Mononuclear cell (primary cell): ENCODE measurements around the gene MYO5A. TPM values are rescaled to one million over a fixed set of nuclear protein-coding genes. Genes with fewer than 3 reads are reported as not detected.

Source experiments
- H3K27me3 ChIP-seq: 2 replicates; pipeline ENCODE4 v1.6.0; 2011; ENCODE audit warnings: low read length, control low read depth; ENCODE audit not compliant: insufficient read depth
- H3K4me1 ChIP-seq: 2 replicates; pipeline ENCODE4 v1.5.1; 2011; ENCODE audit warnings: mild to moderate bottlenecking, low read length, control low read depth; ENCODE audit not compliant: insufficient read depth
- H3K4me3 ChIP-seq: 2 replicates; pipeline ENCODE4 v1.5.1; 2011; ENCODE audit warnings: mild to moderate bottlenecking, low read length, moderate library complexity
- H3K9me3 ChIP-seq: 2 replicates; pipeline ENCODE4 v1.5.1; 2011; ENCODE audit warnings: low read depth, mild to moderate bottlenecking, control low read depth, low read length
- total RNA-seq: library from RNA; depleted of rRNA; stranded (reverse); fragments of >200 nt; gene quantifications from one replicate; pipeline ENCODE4 v1.2.3, GENCODE V29; 2012

The MYO5A gene
- total RNA-seq, 1 donor = 69.7 TPM

- H3K27me3 ChIP-seq = no peaks in the 10 kb centered on the region
Measured at GRCh38 chr15:52276256-52276770, 252.4 kb downstream of the MYO5A start.

GRCh38 chr15:52263563-52264282 lies 265.0 kb downstream of the MYO5A start:
- Histone ChIP-seq H3K9me3 (no peaks in the 10 kb centered on the region), H3K27me3 (no peaks in the 10 kb centered on the region), H3K4me1 (peaks cover 19% of the 10 kb centered on the region), H3K4me3 (no peak overlapping the region)

More at GRCh38 chr15:52276256-52276770, 252.4 kb downstream of the MYO5A start:
- no peak overlapping the region for H3K4me3 ChIP-seq
- H3K4me1 ChIP-seq = no peaks in the 10 kb centered on the region
- H3K9me3 ChIP-seq = no peaks in the 10 kb centered on the region

- H3K9me3 ChIP-seq = no peaks in the 10 kb centered on the region
- no peaks in the 10 kb centered on the region for H3K27me3 ChIP-seq
- no peak overlapping the region for H3K4me3 ChIP-seq
- H3K4me1 ChIP-seq = peaks cover 19% of the 10 kb centered on the region
Measured at GRCh38 chr15:52262364-52262763, 266.3 kb downstream of the MYO5A start.

- Histone ChIP-seq H3K9me3 (no peaks in the 10 kb centered on the region), H3K4me3 (no peak overlapping the region), H3K27me3 (no peaks in the 10 kb centered on the region), H3K4me1 (peaks cover 19% of the 10 kb centered on the region)
Measured at GRCh38 chr15:52261498-52262242, 267.0 kb downstream of the MYO5A start.

GRCh38 chr15:52261026-52261425 lies 267.7 kb downstream of the MYO5A start:
- H3K4me1 ChIP-seq = peaks cover 24% of the 10 kb centered on the region
- H3K4me3 ChIP-seq = no peak overlapping the region
- no peaks in the 10 kb centered on the region for H3K27me3 ChIP-seq

GRCh38 chr15:52259503-52259902 lies 269.2 kb downstream of the MYO5A start:
- Histone ChIP-seq H3K4me1 (peaks cover 27% of the 10 kb centered on the region), H3K27me3 (no peaks in the 10 kb centered on the region), H3K4me3 (no peak overlapping the region), H3K9me3 (no peaks in the 10 kb centered on the region)

More at GRCh38 chr15:52261026-52261425, 267.7 kb downstream of the MYO5A start:
- H3K9me3 ChIP-seq = no peaks in the 10 kb centered on the region

- Histone ChIP-seq H3K9me3 (no peaks in the 10 kb centered on the region), H3K27me3 (no peaks in the 10 kb centered on the region), H3K4me3 (no peak overlapping the region), H3K4me1 (peaks cover 32% of the 10 kb centered on the region)
Measured at GRCh38 chr15:52258461-52258860, 270.2 kb downstream of the MYO5A start.

GRCh38 chr15:52257734-52258062 lies 271.0 kb downstream of the MYO5A start:
- no peaks in the 10 kb centered on the region for H3K27me3 ChIP-seq
- H3K4me3 ChIP-seq = no peak overlapping the region
- peaks cover 34% of the 10 kb centered on the region for H3K4me1 ChIP-seq
- no peaks in the 10 kb centered on the region for H3K9me3 ChIP-seq

Other genes starting within 250 kb of the MYO5A start
- gene MYO5C, start 233.1 kb downstream of the MYO5A start, total RNA-seq = 1.2 TPM
- 160 TPM for gene ARPP19, start 40.1 kb upstream of the MYO5A start, total RNA-seq
- 144 TPM for gene ATOSA, start 150.5 kb upstream of the MYO5A start, total RNA-seq